HepG2 (cell line): Measurements from ENCODE around the gene NID2. TPM values are rescaled to one million over a fixed set of nuclear protein-coding genes. Genes with fewer than 3 reads are reported as not detected.

Experiments used
- ATAC-seq: fragments of 200-7000 bp; cut with Tn5 transposase; 3 replicates; pipeline ENCODE4 v1.9.1; 2020; ENCODE audit warnings: mild to moderate bottlenecking, moderate library complexity
- BruUV-seq: library from RNA; stranded (reverse); fragments of 400-500 nt; replicated peaks from 2 replicates; lab custom pipeline; 2021; lab: Mats Ljungman, UMichigan
- CTCF ChIA-PET: fragments of 300-600 bp; formaldehyde crosslinking; extraction: SDS; loops from one replicate; lab custom pipeline; 2021; ENCODE audit warnings: low total read pairs, inconsistent platforms, low intra/inter-chr PET ratio; lab: Yijun Ruan, JAX
- POLR2A ChIA-PET: fragments of 350-600 bp; sonication (Branson Sonifier 250); formaldehyde crosslinking; loops from one replicate; lab custom pipeline; 2020; ENCODE audit warnings: antibody characterized with exemption, inconsistent platforms; lab: Yijun Ruan, JAX
- DNase-seq: peaks from one replicate; pipeline ENCODE4 v3.0.0-alpha.2; 2015; ENCODE audit warnings: low spot score
- FAIRE-seq: peaks from 3 replicates; lab custom pipeline; 2011; peaks lifted over from hg19 to GRCh38; lab: Jason Lieb, UNC
- H2AFZ ChIP-seq: one replicate; pipeline ENCODE4 v1.6.1; 2011; ENCODE audit warnings: low read length, inconsistent platforms
- H3K27ac ChIP-seq: fragments of 300-600 bp; 3 replicates; pipeline ENCODE4 v1.8.0; 2011; ENCODE audit warnings: mixed run types, mild to moderate bottlenecking, mixed read lengths, low read length, inconsistent platforms; ENCODE audit not compliant: insufficient read depth; ENCODE audit errors: extremely low read length
- H3K27me3 ChIP-seq, 2 experiments: fragments of 200-600 bp in 1 of 2; 2 replicates in 1 of 2; 3 replicates in 1 of 2; pipeline versions ENCODE4 v1.6.0 to v1.8.0; 2011; ENCODE audit warnings: low read length in 2 of 2, mild to moderate bottlenecking in 2 of 2, moderate library complexity in 2 of 2, inconsistent platforms in 1 of 2; ENCODE audit not compliant: insufficient read depth in 2 of 2, control insufficient read depth in 1 of 2
- H3K36me3 ChIP-seq, 2 experiments: fragments of 200-600 bp in 1 of 2; replicated peaks in 1 of 2; 2 replicates in 1 of 2; 3 replicates in 1 of 2; pipeline versions ENCODE4 v1.5.1 to v1.8.0; 2011; ENCODE audit warnings: low read length in 2 of 2, inconsistent platforms in 1 of 2; ENCODE audit not compliant: insufficient read depth in 2 of 2, control insufficient read depth in 1 of 2
- H3K4me1 ChIP-seq: 2 replicates; pipeline ENCODE4 v1.5.1; 2012; ENCODE audit warnings: low read length, inconsistent platforms; ENCODE audit not compliant: insufficient read depth
- H3K4me2 ChIP-seq: 2 replicates; pipeline ENCODE4 v1.6.0; 2011; ENCODE audit warnings: low read depth, low read length, inconsistent platforms
- H3K4me3 ChIP-seq, 3 experiments: fragments of 200-600 bp in 1 of 3; sonication (generic), shearing (Covaris generic) in 1 of 3; replicated peaks in 1 of 3; 2 replicates each; pipeline ENCODE4 v1.5.1; 2011 to 2016; ENCODE audit warnings: low read length in 3 of 3, inconsistent platforms in 2 of 3, low read depth in 2 of 3, mild to moderate bottlenecking in 2 of 3, control low read depth in 1 of 3, mixed read lengths in 1 of 3; ENCODE audit not compliant: insufficient read depth in 1 of 3
- H3K79me2 ChIP-seq: one replicate; pipeline ENCODE4 v1.6.1; 2011; ENCODE audit warnings: low read length, inconsistent platforms; ENCODE audit not compliant: insufficient read depth
- H3K9ac ChIP-seq: 2 replicates; pipeline ENCODE4 v1.6.0; 2011; ENCODE audit warnings: mild to moderate bottlenecking, low read depth, low read length, inconsistent platforms; ENCODE audit not compliant: insufficient read depth
- H3K9me3 ChIP-seq: 2 replicates; pipeline ENCODE4 v1.5.1; 2012; ENCODE audit warnings: mild to moderate bottlenecking, low read length
- H4K20me1 ChIP-seq: 2 replicates; pipeline ENCODE4 v1.6.0; 2011; ENCODE audit warnings: inconsistent platforms, mild to moderate bottlenecking, low read length, moderate library complexity; ENCODE audit not compliant: insufficient read depth
- CAMTA2 ChIP-seq: sonication (generic); formaldehyde crosslinking; IDR thresholded peaks from 2 replicates; pipeline ENCODE4 v1.4.0; 2020; ENCODE audit warnings: mild to moderate bottlenecking, missing genetic modification reagents, borderline replicate concordance
- FIP1L1 ChIP-seq: fragments of 200-400 bp; formaldehyde crosslinking; IDR thresholded peaks from 2 replicates; pipeline ENCODE4 v1.6.1; 2018; ENCODE audit warnings: low read depth, mild to moderate bottlenecking, low read length, moderate library complexity, borderline replicate concordance; ENCODE audit not compliant: insufficient read depth
- GATAD2A ChIP-seq: IDR thresholded peaks from 2 replicates; pipeline ENCODE4 v1.6.1; 2016
- IKZF4 ChIP-seq: sonication (generic); formaldehyde crosslinking; IDR thresholded peaks from 2 replicates; pipeline ENCODE4 v1.5.1; 2020; ENCODE audit warnings: borderline replicate concordance, mild to moderate bottlenecking, low read depth, missing genetic modification reagents; ENCODE audit errors: not compliant biosample characterization
- KDM5A ChIP-seq: fragments of 200-600 bp; sonication (generic); IDR thresholded peaks from 2 replicates; pipeline ENCODE4 v1.7.0; 2018; ENCODE audit warnings: antibody characterized with exemption, mild to moderate bottlenecking, low read length, borderline replicate concordance
- PHB2 ChIP-seq: fragments of 450-650 bp; IDR thresholded peaks from 2 replicates; pipeline ENCODE4 v1.6.1; 2018; ENCODE audit not compliant: partially characterized antibody
- SP5 ChIP-seq: IDR thresholded peaks from 2 replicates; pipeline ENCODE4 v1.6.1; 2016; ENCODE audit warnings: low read depth, borderline replicate concordance
- ZC3H4 ChIP-seq: sonication (generic); formaldehyde crosslinking; IDR thresholded peaks from 2 replicates; pipeline ENCODE4 v1.4.0; 2020; ENCODE audit warnings: missing genetic modification reagents, borderline replicate concordance
- ZFP62 ChIP-seq: sonication (generic); formaldehyde crosslinking; IDR thresholded peaks from 2 replicates; pipeline ENCODE4 v1.4.0; 2020; ENCODE audit warnings: missing genetic modification reagents
- ZNF136 ChIP-seq: sonication (generic); formaldehyde crosslinking; IDR thresholded peaks from 2 replicates; pipeline ENCODE4 v1.8.1; 2022; ENCODE audit warnings: low read depth, mild to moderate bottlenecking, moderate library complexity, missing genetic modification reagents
- ZNF263 ChIP-seq: sonication (generic); formaldehyde crosslinking; IDR thresholded peaks from 2 replicates; pipeline ENCODE4 v1.4.0; 2020; ENCODE audit warnings: missing genetic modification reagents
- ZNF296 ChIP-seq: sonication (generic); formaldehyde crosslinking; conservative IDR thresholded peaks from 2 replicates; pipeline ENCODE4 v1.5.0; 2020; ENCODE audit warnings: mild to moderate bottlenecking, missing genetic modification reagents
- ZNF343 ChIP-seq: sonication (generic); formaldehyde crosslinking; IDR thresholded peaks from 2 replicates; pipeline ENCODE4 v1.4.0; 2020; ENCODE audit warnings: mild to moderate bottlenecking, missing genetic modification reagents
- ZNF766 ChIP-seq: sonication (generic); formaldehyde crosslinking; IDR thresholded peaks from 2 replicates; pipeline ENCODE4 v1.5.0; 2020; ENCODE audit warnings: missing genetic modification reagents, borderline replicate concordance
- WGBS: methylation state at CpG from one replicate; pipeline ENCODE4 v1.1.6; 2017; ENCODE audit warnings: low lambda C conversion rate; 5-methylcytosine and 5-hydroxymethylcytosine counted together
- in situ Hi-C: cut with HindIII; loops from 2 replicates; pipeline ENCODE4 v1.10.0; 2017; ENCODE audit warnings: low pct_unique_long_range_greater_than_20kb; ENCODE audit not compliant: extremely low pct_ligation_motif_present
- intact Hi-C: fragments of 100-400 bp; cut with micrococcal nuclease; formaldehyde crosslinking; loops from one replicate; pipeline ENCODE4 v1.10.0; 2022; ENCODE audit not compliant: unreplicated experiment
- polyA plus RNA-seq, 8 experiments: library from polyadenylated mRNA; depleted of rRNA in 3 of 8; stranded (reverse) in 7 of 8; unstranded in 1 of 8; fragments of >200 nt; fragmentation: Illumina TruSeq in 4 of 8; extraction: Trizol in 4 of 8; gene quantifications; 2 replicates each; pipeline versions ENCODE4 v1.2.1 to v1.2.3, GENCODE V29; 2011 to 2016; ENCODE audit warnings: low read depth in 4 of 8, missing spikeins in 1 of 8, mixed read lengths in 1 of 8; ENCODE audit not compliant: insufficient read depth in 1 of 8
- total RNA-seq, 5 experiments: library from RNA; depleted of rRNA; stranded (reverse); fragments of >200 nt; fragmentation: Illumina TruSeq; extraction: Trizol; gene quantifications; 2 replicates each; pipeline ENCODE4 v1.2.3, GENCODE V29; 2016; ENCODE audit warnings: low read depth in 1 of 5
- TF ChIP-seq, protein P1 (sequence below): sonication (generic); formaldehyde crosslinking; IDR thresholded peaks from 2 replicates; pipeline ENCODE4 v1.8.1; 2023; ENCODE audit warnings: missing genetic modification reagents, inconsistent platforms, borderline replicate concordance
- TF ChIP-seq, protein P2 (sequence below): IDR thresholded peaks from 2 replicates; pipeline ENCODE4 v1.6.1; 2016; ENCODE audit warnings: missing biosample characterization, missing genetic modification reagents, low read depth
- TF ChIP-seq, protein P3 (sequence below): sonication (generic); formaldehyde crosslinking; IDR thresholded peaks from 2 replicates; pipeline ENCODE4 v1.5.0; 2020; ENCODE audit warnings: missing genetic modification reagents

Gene NID2
- total and polyA plus RNA-seq, 2 of the 13 experiments (the other 11 are each of a cell fraction or from before 2014, with no cell fraction given), result 0.11 TPM; not detected in 1

DNA sequence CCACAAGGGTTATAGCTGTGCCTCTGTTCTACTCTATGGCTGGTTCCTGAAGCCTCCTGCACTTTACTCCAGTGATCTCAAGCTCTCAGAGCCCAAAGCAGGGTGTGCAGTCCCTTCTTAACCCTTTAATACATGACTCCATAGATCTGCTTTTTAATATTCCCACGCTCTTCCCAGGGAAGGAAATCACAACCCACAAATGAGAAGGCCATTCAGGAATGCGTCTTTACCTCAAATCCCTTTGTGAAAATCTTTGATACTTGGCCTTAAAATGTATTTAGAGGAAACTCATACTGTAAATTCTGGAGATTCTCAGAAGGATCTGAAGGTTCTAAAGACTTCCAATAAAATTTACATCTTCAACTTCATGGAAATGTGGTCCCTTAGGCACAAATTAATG is 17.0 kb downstream of the NID2 start:
- no peak overlapping the region for H2AFZ ChIP-seq
- no peak overlapping the region for H3K4me2 ChIP-seq
- no TSS peak for BruUV-seq
- intact Hi-C loops (no loop called here), in situ Hi-C loops (no loop called here)
- peaks cover 0 to 10% of the 10 kb centered on the region in 2 experiments; a peak in 4 of 5 replicates for H3K27me3 ChIP-seq
- H3K36me3 ChIP-seq, result no peaks in the 10 kb centered on the region
- no peaks in the 10 kb centered on the region for H3K9me3 ChIP-seq
- POLR2A ChIA-PET, result no interaction called here
- no peaks in the 10 kb centered on the region for H4K20me1 ChIP-seq
- TF ChIP-seq ZNF136 (CRISPR knock-in tag), result no peak
- no peak for TF ChIP-seq SP5
- TF ChIP-seq ZNF263 (CRISPR knock-in tag), result no peak
- no peak overlapping the region for H3K9ac ChIP-seq
- WGBS, result 37% methylated on average over 2 of the region's 2 CpGs
- no peak for FAIRE-seq
- CTCF ChIA-PET, result no interaction called here
- no peaks in the 10 kb centered on the region for H3K79me2 ChIP-seq
- H3K27ac ChIP-seq, result no peak overlapping the region
- no peak for DNase-seq
- H3K4me3 ChIP-seq, result no peak overlapping the region
- no peak for ATAC-seq
- peaks cover 13% of the 10 kb centered on the region for H3K4me1 ChIP-seq

DNA sequence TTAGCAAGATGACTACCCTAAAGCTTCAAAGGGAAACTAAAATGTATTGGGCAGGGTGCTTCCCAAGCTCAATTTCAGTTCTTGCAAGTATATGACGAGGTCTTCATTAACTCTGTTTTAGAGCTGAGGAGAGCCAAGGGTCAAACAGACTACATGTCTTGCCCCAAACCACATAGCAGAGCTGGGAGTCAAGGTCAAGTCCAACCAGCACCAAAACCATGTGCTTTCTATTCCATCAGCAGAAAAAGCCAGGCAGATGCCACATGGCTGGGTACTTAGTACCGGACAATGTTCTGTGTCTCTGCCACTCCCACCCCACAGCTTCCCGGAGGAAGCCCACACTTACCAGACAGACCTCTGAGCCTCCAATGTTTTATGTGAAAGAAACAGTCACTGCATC is 17.6 kb downstream of the NID2 start:
- Histone ChIP-seq H3K27ac (no peak overlapping the region), H2AFZ (no peak overlapping the region), H3K27me3 (peaks cover 0 to 10% of the 10 kb centered on the region in 2 experiments; a peak in 4 of 5 replicates), H3K9me3 (no peaks in the 10 kb centered on the region), H4K20me1 (no peaks in the 10 kb centered on the region), H3K4me2 (no peak overlapping the region), H3K9ac (no peak overlapping the region), H3K79me2 (no peaks in the 10 kb centered on the region), H3K4me1 (peaks cover 13% of the 10 kb centered on the region), H3K4me3 (no peak overlapping the region), H3K36me3 (no peaks in the 10 kb centered on the region)
- in situ Hi-C loops, result no loop called here
- intact Hi-C loops, result no loop called here
- CTCF ChIA-PET, result no interaction called here
- ATAC-seq, result no peak
- whole genome bisulfite sequencing, result 4% methylated on average over 2 of the region's 3 CpGs
- FAIRE-seq, result no peak
- no TSS peak for BruUV-seq
- no peak for DNase-seq
- POLR2A ChIA-PET, result no interaction called here
- TF ChIP-seq GATAD2A (CRISPR knock-in tag) (no peak), CAMTA2 (no peak), KDM5A (no peak), ZNF296 (CRISPR knock-in tag) (no peak), IKZF4 (CRISPR knock-in tag) (no peak), FIP1L1 (no peak), ZC3H4 (CRISPR knock-in tag) (no peak), ZNF343 (CRISPR knock-in tag) (no peak), ZFP62 (CRISPR knock-in tag) (no peak), ZNF766 (no peak), PHB2 (no peak)
- TF ChIP-seq, protein P1, sequence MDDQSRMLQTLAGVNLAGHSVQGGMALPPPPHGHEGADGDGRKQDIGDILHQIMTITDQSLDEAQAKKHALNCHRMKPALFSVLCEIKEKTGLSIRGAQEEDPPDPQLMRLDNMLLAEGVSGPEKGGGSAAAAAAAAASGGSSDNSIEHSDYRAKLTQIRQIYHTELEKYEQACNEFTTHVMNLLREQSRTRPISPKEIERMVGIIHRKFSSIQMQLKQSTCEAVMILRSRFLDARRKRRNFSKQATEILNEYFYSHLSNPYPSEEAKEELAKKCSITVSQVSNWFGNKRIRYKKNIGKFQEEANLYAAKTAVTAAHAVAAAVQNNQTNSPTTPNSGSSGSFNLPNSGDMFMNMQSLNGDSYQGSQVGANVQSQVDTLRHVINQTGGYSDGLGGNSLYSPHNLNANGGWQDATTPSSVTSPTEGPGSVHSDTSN, result no peak
- TF ChIP-seq, protein P2, sequence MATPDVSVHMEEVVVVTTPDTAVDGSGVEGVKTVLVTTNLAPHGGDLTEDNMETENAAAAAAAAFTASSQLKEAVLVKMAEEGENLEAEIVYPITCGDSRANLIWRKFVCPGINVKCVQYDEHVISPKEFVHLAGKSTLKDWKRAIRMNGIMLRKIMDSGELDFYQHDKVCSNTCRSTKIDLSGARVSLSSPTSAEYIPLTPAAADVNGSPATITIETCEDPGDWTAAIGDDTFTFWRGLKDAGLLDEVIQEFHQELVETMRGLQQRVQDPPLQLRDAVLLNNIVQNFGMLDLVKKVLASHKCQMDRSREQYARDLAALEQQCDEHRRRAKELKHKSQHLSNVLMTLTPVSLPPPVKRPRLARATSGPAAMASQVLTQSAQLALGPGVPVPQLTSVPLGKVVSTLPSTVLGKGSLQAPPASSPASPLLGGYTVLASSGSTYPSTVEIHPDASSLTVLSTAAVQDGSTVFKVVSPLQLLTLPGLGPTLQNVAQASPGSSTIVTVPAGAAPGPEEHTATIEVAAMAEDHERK (CRISPR knock-in tag), result no peak
- TF ChIP-seq, protein P3, sequence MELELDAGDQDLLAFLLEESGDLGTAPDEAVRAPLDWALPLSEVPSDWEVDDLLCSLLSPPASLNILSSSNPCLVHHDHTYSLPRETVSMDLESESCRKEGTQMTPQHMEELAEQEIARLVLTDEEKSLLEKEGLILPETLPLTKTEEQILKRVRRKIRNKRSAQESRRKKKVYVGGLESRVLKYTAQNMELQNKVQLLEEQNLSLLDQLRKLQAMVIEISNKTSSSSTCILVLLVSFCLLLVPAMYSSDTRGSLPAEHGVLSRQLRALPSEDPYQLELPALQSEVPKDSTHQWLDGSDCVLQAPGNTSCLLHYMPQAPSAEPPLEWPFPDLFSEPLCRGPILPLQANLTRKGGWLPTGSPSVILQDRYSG (CRISPR knock-in tag), result no peak
